Tibial nerve (tissue), 4 donors: ENCODE results near the gene MS4A18. TPM values are rescaled to one million over a fixed set of nuclear protein-coding genes. Genes with fewer than 3 reads are reported as not detected.

Experiments used
- DNase-seq, 2 donors: peaks; one replicate each; pipeline ENCODE4 v3.0.0-alpha.2; 2019; ENCODE audit warnings: low spot score in 2 of 2
- H3K27ac ChIP-seq, 4 donors: fragments of 200-600 bp; sonication (generic) in 3 of 4; one replicate each; pipeline ENCODE4 v1.5.1; 2017 to 2019; ENCODE audit warnings: mild to moderate bottlenecking in 1 of 4
- H3K27me3 ChIP-seq, 2 donors: fragments of 200-600 bp; sonication (generic) in 1 of 2; one replicate each; pipeline versions ENCODE4 v1.5.1 to v1.6.0; 2017 to 2019
- H3K36me3 ChIP-seq, 3 donors: fragments of 200-600 bp; sonication (generic); one replicate each; pipeline ENCODE4 v1.5.1; 2018 to 2019
- H3K4me1 ChIP-seq, 4 donors: fragments of 200-600 bp; sonication (generic) in 3 of 4; one replicate each; pipeline ENCODE4 v1.5.1; 2017 to 2019
- H3K4me3 ChIP-seq, 4 donors: fragments of 200-600 bp; sonication (generic) in 3 of 4; one replicate each; pipeline ENCODE4 v1.5.1; 2017 to 2019; ENCODE audit warnings: mild to moderate bottlenecking in 1 of 4, moderate library complexity in 1 of 4
- H3K9me3 ChIP-seq, 4 donors: fragments of 200-600 bp; sonication (generic) in 3 of 4; one replicate each; pipeline ENCODE4 v1.5.1; 2017 to 2019
- EP300 ChIP-seq, 2 donors: sonication (generic); formaldehyde crosslinking; IDR thresholded peaks; one replicate each; pipeline ENCODE4 v1.6.1; 2017; ENCODE audit warnings: antibody characterized with exemption in 2 of 2, mild to moderate bottlenecking in 1 of 2
- POLR2A ChIP-seq, 2 donors: fragments of 450-650 bp; IDR thresholded peaks; one replicate each; pipeline ENCODE4 v1.6.1; 2017; ENCODE audit warnings: antibody characterized with exemption in 2 of 2, mild to moderate bottlenecking in 2 of 2, moderate library complexity in 2 of 2
- WGBS, 2 donors: methylation state at CpG; one replicate each; pipeline ENCODE4 v1.1.5; 2018; 5-methylcytosine and 5-hydroxymethylcytosine counted together
- total RNA-seq, 4 donors: library from RNA; depleted of rRNA; stranded (reverse); fragments of >200 nt; gene quantifications; one replicate each; pipeline ENCODE4 v1.1.0, GENCODE V29; 2016
- TF ChIP-seq, protein P1 (sequence below), 5 experiments: fragments of 200-600 bp in 3 of 5; fragments of 450-650 bp in 2 of 5; sonication (generic) in 3 of 5; IDR thresholded peaks; one replicate each; pipeline ENCODE4 v1.5.1; 2016 to 2019; ENCODE audit warnings: antibody characterized with exemption in 5 of 5, mild to moderate bottlenecking in 3 of 5, moderate library complexity in 2 of 5

Gene MS4A18
- total RNA-seq, 4 donors from 2014 or later = not detected

DNA sequence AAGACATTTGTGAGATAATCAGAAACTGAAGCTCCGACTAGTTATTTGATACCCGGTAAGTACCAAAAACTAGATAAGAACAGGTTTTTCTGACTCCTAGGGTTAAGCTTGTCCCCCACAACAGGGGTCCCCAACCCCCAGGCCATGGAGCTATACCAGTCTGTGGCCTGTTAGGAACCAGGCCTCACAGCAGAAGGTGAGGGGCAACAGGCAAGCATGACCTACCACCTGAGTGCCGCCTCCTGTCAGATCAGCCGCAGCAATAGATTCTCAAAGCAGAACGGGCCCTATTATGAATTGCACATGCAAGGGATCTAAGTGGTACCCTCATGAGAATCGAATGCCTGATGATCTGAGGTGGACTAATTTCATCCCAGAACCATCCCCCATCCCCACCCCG lies 59.4 kb downstream of the MS4A18 start:
- DNase-seq = no peak
- 89 to 92% methylated on average over 7 of the region's 7 CpGs for WGBS, 2 donors

DNA sequence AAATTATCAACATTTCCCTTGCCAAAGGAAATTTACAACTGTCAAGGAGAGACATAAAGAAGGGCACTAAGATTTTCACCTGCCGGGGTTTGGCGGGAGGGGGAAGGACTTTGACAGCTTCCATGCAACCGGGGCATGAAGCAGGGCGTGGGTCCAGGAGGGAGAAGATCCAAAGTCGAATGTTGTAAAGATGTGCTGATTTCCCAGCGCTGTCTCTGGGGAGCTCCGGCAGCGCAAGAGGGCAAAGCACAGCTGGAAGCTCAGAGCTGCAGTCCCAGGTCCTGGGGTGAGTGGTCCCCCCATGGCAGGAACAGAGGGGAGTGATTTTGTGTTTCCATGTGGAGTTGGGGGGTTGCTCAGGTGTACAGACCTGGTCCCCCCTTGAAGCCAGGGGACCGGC lies 60.6 kb downstream of the MS4A18 start, which contains the start of gene MS4A10:
Gene MS4A10, plus strand, starts transcription at position 198 of the 400 bp plus-strand sequence. CDS start 5,003 bp downstream, outside the sequence.
- no peak for DNase-seq
- 57 to 66% methylated on average over 9 of the region's 9 CpGs for WGBS, 2 donors

More for the DNA sequence above, 59.4 kb downstream of the MS4A18 start:
- Histone ChIP-seq H3K9me3 (no peaks in the 10 kb centered on the region), H3K27me3 (no peaks in the 10 kb centered on the region), H3K4me1 (peaks cover 0 to 26% (median 6%) of the 10 kb centered on the region in 4 donors), H3K27ac (no peak overlapping the region), H3K4me3 (no peak overlapping the region), H3K36me3 (no peaks in the 10 kb centered on the region)
- TF ChIP-seq, protein P1, sequence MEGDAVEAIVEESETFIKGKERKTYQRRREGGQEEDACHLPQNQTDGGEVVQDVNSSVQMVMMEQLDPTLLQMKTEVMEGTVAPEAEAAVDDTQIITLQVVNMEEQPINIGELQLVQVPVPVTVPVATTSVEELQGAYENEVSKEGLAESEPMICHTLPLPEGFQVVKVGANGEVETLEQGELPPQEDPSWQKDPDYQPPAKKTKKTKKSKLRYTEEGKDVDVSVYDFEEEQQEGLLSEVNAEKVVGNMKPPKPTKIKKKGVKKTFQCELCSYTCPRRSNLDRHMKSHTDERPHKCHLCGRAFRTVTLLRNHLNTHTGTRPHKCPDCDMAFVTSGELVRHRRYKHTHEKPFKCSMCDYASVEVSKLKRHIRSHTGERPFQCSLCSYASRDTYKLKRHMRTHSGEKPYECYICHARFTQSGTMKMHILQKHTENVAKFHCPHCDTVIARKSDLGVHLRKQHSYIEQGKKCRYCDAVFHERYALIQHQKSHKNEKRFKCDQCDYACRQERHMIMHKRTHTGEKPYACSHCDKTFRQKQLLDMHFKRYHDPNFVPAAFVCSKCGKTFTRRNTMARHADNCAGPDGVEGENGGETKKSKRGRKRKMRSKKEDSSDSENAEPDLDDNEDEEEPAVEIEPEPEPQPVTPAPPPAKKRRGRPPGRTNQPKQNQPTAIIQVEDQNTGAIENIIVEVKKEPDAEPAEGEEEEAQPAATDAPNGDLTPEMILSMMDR (IDR thresholded peaks at IDR 0.05) = no peak
- TF ChIP-seq EP300 (IDR thresholded peaks at IDR 0.05) (no peak), POLR2A (IDR thresholded peaks at IDR 0.05) (no peak)

DNA sequence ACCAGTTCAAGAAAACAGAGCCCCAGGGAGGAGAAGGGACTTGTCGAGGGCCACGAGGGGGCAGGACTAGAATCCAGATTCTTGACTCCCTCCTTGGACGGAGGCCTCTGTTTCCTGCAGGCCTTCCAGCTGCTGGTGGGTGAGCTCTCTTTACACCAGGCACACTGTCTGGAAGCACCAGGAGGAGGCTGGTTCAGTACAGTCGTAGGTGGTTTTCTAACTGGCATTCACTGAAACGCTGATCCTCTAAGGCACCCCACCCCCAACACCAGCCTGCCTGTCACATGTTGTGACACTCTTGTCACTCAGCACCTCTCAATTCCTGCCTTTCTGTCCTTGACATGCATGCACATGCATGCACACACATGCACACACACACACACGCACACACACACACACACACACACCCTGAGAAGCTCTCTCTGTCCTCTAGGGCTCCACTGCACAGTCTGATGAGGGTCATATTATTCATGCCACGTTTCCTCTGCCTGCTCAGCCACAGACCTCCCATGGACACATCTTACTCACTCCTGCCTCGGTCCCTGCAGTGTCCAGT lies 61.4 kb downstream of the MS4A18 start:
- Histone ChIP-seq H3K27me3 (no peaks in the 10 kb centered on the region), H3K4me3 (no peak overlapping the region), H3K4me1 (peaks cover 0 to 26% (median 6%) of the 10 kb centered on the region in 4 donors), H3K27ac (peak overlapping the region in 3 of 4 donors; percentile 50 to 67 (median 59)), H3K9me3 (no peaks in the 10 kb centered on the region), H3K36me3 (no peaks in the 10 kb centered on the region)
- no peak for TF ChIP-seq POLR2A (IDR thresholded peaks at IDR 0.05)
- TF ChIP-seq, protein P1 (IDR thresholded peaks at IDR 0.05) = peak in 2 of 5 experiments; percentile 14 to 26
- no peak for TF ChIP-seq EP300 (IDR thresholded peaks at IDR 0.05)
- no peak for DNase-seq
- WGBS, 2 donors = 45 to 58% methylated on average over 7 to 8 of the region's 8 CpGs

More for the DNA sequence above, 60.6 kb downstream of the MS4A18 start, which contains the start of gene MS4A10:
- TF ChIP-seq EP300 (IDR thresholded peaks at IDR 0.05) = no peak
- no peak for TF ChIP-seq POLR2A (IDR thresholded peaks at IDR 0.05)
- TF ChIP-seq, protein P1 (IDR thresholded peaks at IDR 0.05) = no peak
- no peaks in the 10 kb centered on the region for H3K27me3 ChIP-seq
- peak within 1 kb of the TSS in 3 of 4 donors; percentile 50 to 67 (median 59) for H3K27ac ChIP-seq
- no peaks in the 10 kb centered on the region for H3K9me3 ChIP-seq
- no peak within 1 kb of the TSS for H3K4me3 ChIP-seq
- peaks cover 0 to 26% (median 6%) of the 10 kb centered on the region in 4 donors for H3K4me1 ChIP-seq
- no peaks in the 10 kb centered on the region for H3K36me3 ChIP-seq

DNA sequence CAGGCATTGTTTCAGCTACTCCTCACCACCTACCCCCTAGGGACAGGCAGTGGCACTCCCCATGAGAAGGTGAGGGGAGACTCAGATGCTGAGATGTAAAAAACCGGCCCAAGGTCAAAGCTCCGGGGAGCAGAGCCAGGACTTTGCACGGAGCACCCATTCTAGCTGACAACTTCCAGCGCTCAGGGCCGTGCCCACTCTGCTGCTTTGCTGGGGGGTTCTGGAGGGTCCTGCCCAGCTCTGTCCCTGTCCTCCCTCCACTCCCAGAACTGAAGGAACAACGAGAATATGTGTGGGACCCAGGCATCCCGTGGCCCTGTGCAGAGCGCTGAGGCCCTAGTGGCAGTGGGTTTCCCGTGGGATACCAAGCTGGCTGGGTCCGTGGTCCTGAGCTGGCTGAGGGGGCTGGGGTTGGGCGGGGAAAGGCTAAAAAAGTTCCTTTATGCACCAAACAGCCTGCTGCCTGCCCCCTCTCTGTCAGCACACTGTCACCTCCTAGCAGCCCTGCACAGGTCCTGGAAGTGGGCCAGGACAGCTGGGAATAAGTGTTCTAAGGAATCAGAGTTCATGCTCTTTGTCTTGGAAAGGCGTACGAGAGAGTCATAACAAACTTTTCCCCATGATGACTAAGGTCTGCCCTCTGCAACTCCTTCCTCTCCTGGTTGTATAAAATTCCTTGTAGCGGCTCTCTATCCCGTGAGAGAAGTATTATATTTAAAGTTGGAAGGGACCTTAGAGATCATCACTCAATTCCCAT lies 62.5 kb downstream of the MS4A18 start:
- Histone ChIP-seq H3K4me1 (peaks cover 0 to 26% (median 6%) of the 10 kb centered on the region in 4 donors), H3K4me3 (no peak overlapping the region), H3K27me3 (no peaks in the 10 kb centered on the region), H3K36me3 (no peaks in the 10 kb centered on the region), H3K9me3 (no peaks in the 10 kb centered on the region), H3K27ac (peak overlapping the region; percentile 10 to 67 (median 44))
- TF ChIP-seq, protein P1 (IDR thresholded peaks at IDR 0.05) = no peak
- TF ChIP-seq EP300 (IDR thresholded peaks at IDR 0.05) = peak in 1 of 2 donors; percentile 28
- 46 to 50% methylated on average over 14 to 15 of the region's 15 CpGs for WGBS, 2 donors
- peak; percentile 62 to 69 for DNase-seq
